CD4-positive, alpha-beta memory T cell (primary cell): ENCODE results near the gene ARHGAP11B.
"Not testable (repeated sequence)": the region's sequence is repeated elsewhere in the genome, so short reads cannot be mapped to it uniquely, and the experiment has no call there.

ENCODE experiments used
- CTCF ChIA-PET: fragments of 350-600 bp; sonication (Branson Sonifier 250); formaldehyde crosslinking; loops from one replicate; lab custom pipeline; 2021; ENCODE audit warnings: inconsistent platforms; ENCODE audit not compliant: partially characterized antibody; lab: Charles Lee
- POLR2A ChIA-PET: fragments of 350-600 bp; sonication (Branson Sonifier 250); formaldehyde crosslinking; loops from one replicate; lab custom pipeline; 2021; ENCODE audit not compliant: partially characterized antibody; lab: Charles Lee
- DNase-seq, 5 donors: peaks; one replicate each; pipeline versions ENCODE4 v3.0.0 to v3.0.0-alpha.2; 2020 to 2022; ENCODE audit warnings: mixed read lengths in 1 of 5
- H3K27ac ChIP-seq: one replicate; pipeline ENCODE4 v1.7.0; 2013; ENCODE audit warnings: low read depth, low read length
- H3K27me3 ChIP-seq: 2 replicates; pipeline ENCODE4 v1.7.0; 2013; ENCODE audit warnings: mild to moderate bottlenecking, low read length, moderate library complexity; ENCODE audit not compliant: insufficient read depth
- H3K36me3 ChIP-seq: 2 replicates; pipeline ENCODE4 v1.7.0; 2013; ENCODE audit warnings: mild to moderate bottlenecking, low read length, moderate library complexity; ENCODE audit not compliant: insufficient read depth
- H3K4me1 ChIP-seq: 2 replicates; pipeline ENCODE4 v1.7.0; 2013; ENCODE audit warnings: mild to moderate bottlenecking, low read length, moderate library complexity; ENCODE audit not compliant: insufficient read depth
- H3K4me3 ChIP-seq, 2 donors: one replicate each; pipeline ENCODE4 v1.7.0; 2013; ENCODE audit warnings: low read length in 2 of 2, mild to moderate bottlenecking in 1 of 2
- H3K9me3 ChIP-seq, 2 donors: one replicate each; pipeline ENCODE4 v1.7.0; 2013; ENCODE audit warnings: low read length in 2 of 2, control low read depth in 1 of 2; ENCODE audit not compliant: control insufficient read depth in 1 of 2
- H3K27ac Mint-ChIP-seq, 7 donors: one replicate each; pipeline ENCODE4 v1.8.0; 2020 to 2021; ENCODE audit warnings: mixed read lengths in 7 of 7, mild to moderate bottlenecking in 6 of 7, inconsistent platforms in 3 of 7, moderate library complexity in 3 of 7
- H3K27me3 Mint-ChIP-seq, 2 donors: one replicate each; pipeline ENCODE4 v1.8.0; 2020 to 2021; ENCODE audit warnings: mixed read lengths in 2 of 2
- H3K36me3 Mint-ChIP-seq, 2 donors: one replicate each; pipeline ENCODE4 v1.8.0; 2020 to 2021; ENCODE audit warnings: mixed read lengths in 2 of 2, inconsistent platforms in 1 of 2, mild to moderate bottlenecking in 1 of 2
- H3K4me1 Mint-ChIP-seq, 4 donors: one replicate each; pipeline ENCODE4 v1.8.0; 2020 to 2021; ENCODE audit warnings: mixed read lengths in 4 of 4, mild to moderate bottlenecking in 1 of 4
- H3K4me3 Mint-ChIP-seq, 8 donors: one replicate each; pipeline ENCODE4 v1.8.0; 2020 to 2021; ENCODE audit warnings: mixed read lengths in 8 of 8, mild to moderate bottlenecking in 7 of 8, moderate library complexity in 6 of 8, inconsistent platforms in 3 of 8
- H3K9me3 Mint-ChIP-seq, 8 donors: one replicate each; pipeline ENCODE4 v1.8.0; 2020 to 2021; ENCODE audit warnings: mixed read lengths in 8 of 8, mild to moderate bottlenecking in 5 of 8, inconsistent platforms in 3 of 8, moderate library complexity in 1 of 8
- intact Hi-C: fragments of 100-400 bp; cut with micrococcal nuclease; formaldehyde crosslinking; loops from one replicate; pipeline ENCODE4 v1.15.1; 2023

Gene ARHGAP11B

DNA sequence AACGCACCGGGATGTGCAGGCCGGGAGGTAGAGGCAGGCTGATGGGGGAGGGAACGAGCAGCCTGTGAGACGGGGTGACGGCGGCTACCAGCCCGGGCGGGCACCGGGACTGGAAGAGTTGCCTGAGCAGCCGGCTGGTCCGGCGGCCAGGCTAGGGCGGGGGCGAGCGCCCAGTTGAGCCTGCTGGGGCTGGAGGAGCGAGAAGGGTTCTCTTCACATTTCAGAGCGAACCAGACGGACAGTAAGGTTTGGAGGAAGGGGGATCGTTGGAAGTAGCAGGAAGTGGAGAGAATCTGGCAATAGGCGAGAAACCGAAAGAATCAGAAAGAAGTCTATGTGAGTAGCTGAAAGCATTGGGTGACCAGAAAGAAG, 252 bp downstream of the ARHGAP11B start:
- H3K4me1 Mint-ChIP-seq, result peaks cover 7 to 30% (median 21%) of the 10 kb centered on the region in 4 donors
- H3K36me3 Mint-ChIP-seq, result peaks cover 0 to 12% of the 10 kb centered on the region in 2 donors
- intact Hi-C loops, CTCF ChIA-PET, H3K9me3 Mint-ChIP-seq, H3K27me3 ChIP-seq, H3K27me3 Mint-ChIP-seq, H3K9me3 ChIP-seq, H3K36me3 ChIP-seq, H3K4me1 ChIP-seq: not testable (repeated sequence)
- POLR2A ChIA-PET, result interaction anchor here (1.0 kb wide), 1 partner anchor 365 kb away, joined by 5 read pairs; the partner anchor contains the start of gene MTMR10
- H3K4me3 Mint-ChIP-seq, result peak overlapping the region; percentile 96 to 99 (median 99)
- Histone ChIP-seq H3K4me3 (peak overlapping the region in 1 of 2 donors; percentile 83), H3K27ac (peak overlapping the region; percentile 82)
- peak overlapping the region; percentile 96 to 99 (median 98) for H3K27ac Mint-ChIP-seq
- peak in 3 of 5 donors; percentile 34 to 37 (median 35) for DNase-seq

DNA sequence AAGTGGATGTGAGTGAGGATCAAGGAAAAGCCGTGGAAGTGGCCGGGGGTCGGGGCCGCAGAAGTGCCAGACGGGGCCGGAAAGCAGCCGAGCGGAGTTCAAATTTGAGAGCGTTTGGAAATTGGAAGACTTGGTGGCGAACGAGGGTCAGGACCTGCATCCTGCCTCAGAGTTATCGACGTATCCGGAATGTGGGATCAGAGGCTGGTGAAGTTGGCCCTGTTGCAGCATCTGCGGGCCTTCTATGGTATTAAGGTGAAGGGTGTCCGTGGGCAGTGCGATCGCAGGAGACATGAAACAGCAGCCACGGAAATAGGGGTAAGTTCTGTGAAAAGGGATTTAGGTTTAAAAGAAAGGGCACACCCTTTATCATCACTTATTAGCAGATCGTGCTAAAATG, 704 bp downstream of the ARHGAP11B start:
- intact Hi-C loops, H3K27me3 ChIP-seq, H3K9me3 Mint-ChIP-seq, CTCF ChIA-PET, POLR2A ChIA-PET, H3K4me1 ChIP-seq, H3K9me3 ChIP-seq, H3K27me3 Mint-ChIP-seq, H3K36me3 ChIP-seq: not testable (repeated sequence)
- peak overlapping the region; percentile 82 for H3K27ac ChIP-seq
- Mint-ChIP-seq H3K27ac (peak overlapping the region; percentile 96 to 99 (median 98)), H3K4me3 (peak overlapping the region; percentile 96 to 99 (median 99)), H3K36me3 (peaks cover 0 to 12% of the 10 kb centered on the region in 2 donors), H3K4me1 (peaks cover 7 to 30% (median 21%) of the 10 kb centered on the region in 4 donors)
- peak overlapping the region in 1 of 2 donors; percentile 83 for H3K4me3 ChIP-seq
- peak in 1 of 5 donors; percentile 21 for DNase-seq

DNA sequence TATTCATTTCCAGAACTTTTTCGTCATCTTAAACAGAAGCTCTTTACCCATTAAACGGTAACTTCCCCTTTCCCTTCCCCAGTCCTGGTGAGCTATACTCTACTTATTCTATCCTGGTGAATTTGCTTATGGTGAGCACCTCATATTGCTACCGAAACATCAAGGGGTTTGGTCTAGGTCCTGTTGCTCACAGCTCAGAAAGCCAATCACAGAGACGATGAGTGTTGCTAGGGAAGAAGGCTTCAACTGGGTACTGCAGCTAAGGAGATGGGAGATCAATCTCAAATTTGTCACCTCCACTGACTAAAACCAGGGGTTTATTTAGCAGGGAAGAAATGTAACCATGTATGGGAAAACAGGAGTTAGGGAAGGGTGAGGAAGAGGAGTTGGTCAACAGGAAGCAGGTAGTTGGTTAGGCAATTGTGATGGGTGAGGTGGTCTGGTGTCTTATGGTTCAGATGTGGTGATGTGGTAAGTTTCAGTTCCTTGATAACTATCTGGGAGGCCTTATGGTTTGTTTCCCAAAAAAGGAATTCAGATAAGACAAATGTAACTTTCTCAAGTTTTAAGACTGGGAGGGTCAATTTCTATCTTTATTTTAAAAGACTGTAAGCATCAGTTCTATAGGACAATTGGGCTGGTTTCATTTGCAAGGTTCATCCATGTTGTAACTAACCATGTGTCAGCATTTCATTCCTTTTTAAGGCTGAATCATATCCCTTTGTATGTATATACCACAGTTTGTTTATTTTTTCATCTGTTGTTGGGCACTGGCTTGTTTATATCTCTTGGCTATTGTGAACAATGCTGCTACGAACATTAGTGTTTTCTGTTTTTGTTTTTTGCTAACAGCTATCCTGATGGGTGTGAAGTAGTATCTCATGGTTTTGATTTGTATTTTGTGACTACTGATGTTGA, 24.3 kb downstream of the ARHGAP11B start:
- no peak for DNase-seq
- no peak overlapping the region for H3K27ac ChIP-seq

DNA sequence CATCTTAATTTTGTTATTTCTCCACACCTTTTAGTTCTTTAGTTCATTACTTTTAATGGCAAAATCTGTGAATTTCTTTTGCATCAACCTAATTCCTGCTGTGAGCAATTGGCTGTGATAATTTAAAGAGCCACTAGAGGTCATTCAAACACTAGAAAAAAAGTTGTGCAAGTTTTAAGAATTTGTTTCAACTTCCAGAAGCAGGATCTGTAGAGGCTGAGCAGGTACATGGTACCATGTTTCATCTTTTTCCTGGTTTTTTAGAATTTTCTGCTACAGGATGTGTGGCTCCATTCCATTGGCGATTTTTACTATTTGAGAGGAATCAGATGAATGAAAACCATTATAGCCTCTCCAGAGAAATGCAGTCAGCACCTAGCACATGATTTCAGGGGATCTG, 35.2 kb downstream of the ARHGAP11B start:
- H3K4me1 Mint-ChIP-seq, H3K36me3 Mint-ChIP-seq, H3K27me3 ChIP-seq, POLR2A ChIA-PET, H3K27ac Mint-ChIP-seq, H3K9me3 Mint-ChIP-seq, H3K36me3 ChIP-seq, H3K4me3 ChIP-seq, H3K4me1 ChIP-seq, H3K27me3 Mint-ChIP-seq, H3K4me3 Mint-ChIP-seq, H3K9me3 ChIP-seq, H3K27ac ChIP-seq: not testable (repeated sequence)
- intact Hi-C loops, result loop anchor here (1.0 to 5.0 kb wide), 3 partner anchors 91 to 1316 kb away; no protein-coding TSS in a partner anchor
- peak in 4 of 5 donors; percentile 14 to 31 (median 25) for DNase-seq
- CTCF ChIA-PET, result interaction anchor here (1.5 to 3.0 kb wide), 4 partner anchors 91 to 469 kb away, joined by 3 to 18 read pairs (median 5); no protein-coding TSS in a partner anchor

More for the DNA sequence above, 24.3 kb downstream of the ARHGAP11B start:
- H3K36me3 ChIP-seq, result no peaks in the 10 kb centered on the region
- Mint-ChIP-seq H3K4me1 (peaks cover 10 to 13% (median 11%) of the 10 kb centered on the region in 4 donors), H3K27ac (peak overlapping the region in 4 of 7 donors; percentile 2 to 88 (median 79)), H3K36me3 (peaks cover 3 to 7% of the 10 kb centered on the region in 2 donors), H3K27me3 (no peaks in the 10 kb centered on the region), H3K9me3 (no peaks in the 10 kb centered on the region), H3K4me3 (no peak overlapping the region)
- no peaks in the 10 kb centered on the region for H3K9me3 ChIP-seq
- CTCF ChIA-PET, result no interaction called here
- POLR2A ChIA-PET, result no interaction called here
- intact Hi-C loops, result no loop called here
- no peak overlapping the region for H3K4me3 ChIP-seq
- H3K27me3 ChIP-seq, result no peaks in the 10 kb centered on the region
- no peaks in the 10 kb centered on the region for H3K4me1 ChIP-seq

DNA sequence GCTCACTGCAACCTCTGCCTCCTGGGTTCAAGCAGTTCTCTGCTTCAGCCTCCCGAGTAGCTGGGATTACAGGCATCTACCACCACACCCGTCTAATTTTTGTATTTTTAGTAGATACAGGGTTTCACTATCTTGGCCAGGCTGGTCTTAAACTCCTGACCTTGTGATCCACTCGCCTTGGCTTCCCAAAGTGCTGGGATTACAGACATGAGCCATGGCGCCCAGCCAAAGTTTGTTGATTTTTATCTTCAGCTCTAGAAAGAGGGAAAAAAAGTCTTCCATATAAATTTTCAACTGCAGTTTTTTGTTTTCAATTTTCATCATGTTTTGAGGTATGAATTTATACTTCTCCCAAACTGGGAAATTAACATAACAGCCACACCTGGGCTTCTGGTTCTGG, 43.7 kb downstream of the ARHGAP11B start:
- CTCF ChIA-PET, H3K27ac ChIP-seq, H3K27me3 ChIP-seq, H3K27me3 Mint-ChIP-seq, H3K4me3 Mint-ChIP-seq, intact Hi-C loops, POLR2A ChIA-PET, H3K27ac Mint-ChIP-seq, H3K4me1 ChIP-seq, DNase-seq, H3K9me3 ChIP-seq, H3K4me1 Mint-ChIP-seq, H3K36me3 ChIP-seq, H3K4me3 ChIP-seq, H3K9me3 Mint-ChIP-seq, H3K36me3 Mint-ChIP-seq: not testable (repeated sequence)

DNA sequence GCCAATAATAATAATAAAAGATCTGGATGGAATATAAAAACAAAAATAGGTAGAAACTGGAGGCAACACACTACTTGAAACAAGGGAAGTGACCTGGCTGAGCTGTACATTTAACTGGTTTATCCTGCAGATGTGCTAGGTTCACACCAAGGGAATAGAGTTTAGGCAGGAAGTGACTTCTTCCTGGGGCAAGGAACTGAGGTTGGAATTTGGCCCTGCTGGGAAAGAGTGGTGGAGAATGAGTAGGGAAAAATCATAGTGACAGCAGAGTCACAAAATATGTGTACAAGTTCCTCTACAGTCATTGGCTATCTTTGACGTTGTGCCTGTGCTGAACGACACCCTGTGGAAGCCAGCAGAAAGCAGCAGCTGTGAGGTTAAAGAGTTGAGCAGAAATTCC, 44.1 kb downstream of the ARHGAP11B start:
- Histone ChIP-seq H3K27ac (no peak overlapping the region), H3K4me1 (no peaks in the 10 kb centered on the region), H3K9me3 (no peaks in the 10 kb centered on the region), H3K36me3 (no peaks in the 10 kb centered on the region), H3K4me3 (no peak overlapping the region), H3K27me3 (no peaks in the 10 kb centered on the region)
- Mint-ChIP-seq H3K27ac (peak overlapping the region in 1 of 7 donors; percentile 3), H3K27me3 (no peaks in the 10 kb centered on the region), H3K9me3 (no peaks in the 10 kb centered on the region), H3K36me3 (peaks cover 0 to 3% of the 10 kb centered on the region in 2 donors), H3K4me3 (no peak overlapping the region), H3K4me1 (no peaks in the 10 kb centered on the region)
- ChIA-PET POLR2A (no interaction called here), CTCF (no interaction called here)
- no peak for DNase-seq
- intact Hi-C loops, result no loop called here

DNA sequence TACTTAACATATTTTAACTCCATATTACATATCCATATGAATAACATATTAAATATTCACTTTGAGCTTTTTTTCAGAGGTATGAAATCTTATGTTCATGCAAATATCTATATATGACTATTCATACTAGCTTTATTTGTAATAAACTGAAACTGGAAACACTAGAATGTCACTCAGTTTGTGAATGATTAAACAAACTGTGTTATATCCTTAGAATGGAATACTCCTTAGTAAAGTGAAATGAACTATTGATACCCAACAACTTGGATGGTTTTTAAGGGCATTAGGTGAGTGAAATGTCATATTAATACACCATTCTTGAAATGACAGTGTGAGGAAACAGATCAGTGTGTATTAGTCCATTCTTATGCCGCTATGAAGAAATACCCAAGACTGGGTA, 45.4 kb downstream of the ARHGAP11B start:
- no peaks in the 10 kb centered on the region for H3K27me3 ChIP-seq
- Mint-ChIP-seq H3K36me3 (peaks cover 0 to 3% of the 10 kb centered on the region in 2 donors), H3K27me3 (no peaks in the 10 kb centered on the region), H3K4me3 (no peak overlapping the region), H3K4me1 (no peaks in the 10 kb centered on the region), H3K9me3 (no peaks in the 10 kb centered on the region), H3K27ac (no peak overlapping the region)
- H3K4me3 ChIP-seq, result no peak overlapping the region
- H3K27ac ChIP-seq, result no peak overlapping the region
- intact Hi-C loops, result no loop called here
- DNase-seq, result no peak
- ChIA-PET CTCF (no interaction called here), POLR2A (no interaction called here)
- no peaks in the 10 kb centered on the region for H3K36me3 ChIP-seq
- H3K4me1 ChIP-seq, result no peaks in the 10 kb centered on the region
- H3K9me3 ChIP-seq, result no peaks in the 10 kb centered on the region
